B cell (primary cell): Measurements from ENCODE around the gene PIPOX. TPM values are rescaled to one million over a fixed set of nuclear protein-coding genes. Genes with fewer than 3 reads are reported as not detected.

ENCODE experiments used
- ATAC-seq: fragments of 200-7000 bp; cut with Tn5 transposase; one replicate; pipeline ENCODE4 v1.10.0; 2021; ENCODE audit warnings: low read depth, mild to moderate bottlenecking, moderate number of reproducible peaks, moderate library complexity
- CTCF ChIA-PET: fragments of 350-600 bp; sonication (Branson Sonifier 250); formaldehyde crosslinking; loops from one replicate; lab custom pipeline; 2021; ENCODE audit warnings: antibody characterized with exemption, inconsistent platforms; lab: Charles Lee
- POLR2A ChIA-PET: fragments of 350-600 bp; sonication (Branson Sonifier 250); formaldehyde crosslinking; loops from one replicate; lab custom pipeline; 2021; ENCODE audit warnings: antibody characterized with exemption; lab: Charles Lee
- DNase-seq: peaks from one replicate; pipeline ENCODE4 v3.0.0; 2013
- H2AFZ ChIP-seq: 2 replicates; pipeline ENCODE4 v1.6.1; 2012; ENCODE audit warnings: mild to moderate bottlenecking, low read depth, low read length; ENCODE audit not compliant: insufficient read depth, poor library complexity, severe bottlenecking
- H3K27ac ChIP-seq, 2 donors: 1 replicate in 1 of 2; 2 replicates in 1 of 2; pipeline ENCODE4 v1.5.1; 2012 to 2013; ENCODE audit warnings: low read length in 2 of 2, mild to moderate bottlenecking in 2 of 2, moderate library complexity in 1 of 2
- H3K27me3 ChIP-seq, 4 experiments: fragments of 200-600 bp in 1 of 4; sonication (generic) in 1 of 4; replicated peaks in 1 of 4; 1 replicate in 2 of 4; 2 replicates in 2 of 4; pipeline versions ENCODE4 v1.6.1 to v1.7.0; 2013 to 2016; ENCODE audit warnings: low read length in 3 of 4, mild to moderate bottlenecking in 2 of 4, mixed read lengths in 1 of 4, moderate library complexity in 1 of 4; ENCODE audit not compliant: insufficient read depth in 4 of 4, control insufficient read depth in 3 of 4; ENCODE audit errors: control extremely low read depth in 1 of 4
- H3K36me3 ChIP-seq, 2 experiments: replicated peaks in 1 of 2; 1 replicate in 1 of 2; 2 replicates in 1 of 2; pipeline versions ENCODE4 v1.6.1 to v1.7.1; 2013; ENCODE audit warnings: low read length in 1 of 2; ENCODE audit not compliant: insufficient read depth in 2 of 2, control insufficient read depth in 1 of 2; ENCODE audit errors: control extremely low read depth in 1 of 2, extremely low read depth in 1 of 2
- H3K4me1 ChIP-seq, 2 donors: fragments of 200-600 bp in 1 of 2; sonication (generic) in 1 of 2; 1 replicate in 1 of 2; 2 replicates in 1 of 2; pipeline versions ENCODE4 v1.5.1 to v1.6.1; 2013 to 2017; ENCODE audit warnings: low read length in 2 of 2; ENCODE audit not compliant: control insufficient read depth in 2 of 2, insufficient read depth in 2 of 2
- H3K4me2 ChIP-seq: replicated peaks from 2 replicates; pipeline ENCODE3; 2012; ENCODE audit warnings: mild to moderate bottlenecking, low read depth, low read length; ENCODE audit not compliant: poor library complexity, severe bottlenecking
- H3K4me3 ChIP-seq, 5 experiments: fragments of 200-600 bp in 1 of 5; sonication (generic) in 1 of 5; 1 replicate in 3 of 5; 2 replicates in 2 of 5; pipeline versions ENCODE4 v1.5.1 to v1.7.0; 2011 to 2016; ENCODE audit warnings: low read length in 4 of 5, mild to moderate bottlenecking in 4 of 5, low read depth in 2 of 5, control low read depth in 1 of 5, moderate library complexity in 1 of 5; ENCODE audit not compliant: insufficient read depth in 1 of 5; ENCODE audit errors: control extremely low read depth in 1 of 5, extremely low read depth in 1 of 5
- H3K79me2 ChIP-seq: fragments of 200-600 bp; sonication (generic); one replicate; pipeline ENCODE4 v1.6.0; 2016; ENCODE audit warnings: low read length; ENCODE audit not compliant: control insufficient read depth, insufficient read depth
- H3K9ac ChIP-seq: fragments of 200-600 bp; sonication (generic); 2 replicates; pipeline ENCODE4 v1.6.1; 2017; ENCODE audit warnings: mild to moderate bottlenecking, low read length, moderate library complexity
- H3K9me3 ChIP-seq, 3 donors: one replicate each; pipeline versions ENCODE4 v1.6.1 to v1.7.1; 2013; ENCODE audit warnings: low read length in 2 of 3; ENCODE audit not compliant: control insufficient read depth in 2 of 3, insufficient read depth in 1 of 3; ENCODE audit errors: control extremely low read depth in 1 of 3
- H4K20me1 ChIP-seq: 2 replicates; pipeline ENCODE4 v1.6.0; 2012; ENCODE audit warnings: mild to moderate bottlenecking, low read length; ENCODE audit not compliant: insufficient read depth, control insufficient read depth, poor library complexity, severe bottlenecking
- H3K27ac Mint-ChIP-seq: one replicate; pipeline ENCODE4 v1.8.0; 2021; ENCODE audit warnings: mixed read lengths
- H3K27me3 Mint-ChIP-seq: one replicate; pipeline ENCODE4 v1.8.0; 2021; ENCODE audit warnings: mixed read lengths
- H3K4me1 Mint-ChIP-seq: one replicate; pipeline ENCODE4 v1.8.0; 2021; ENCODE audit warnings: mixed read lengths
- H3K4me3 Mint-ChIP-seq: one replicate; pipeline ENCODE4 v1.8.0; 2021; ENCODE audit warnings: mixed read lengths
- H3K9me3 Mint-ChIP-seq: one replicate; pipeline ENCODE4 v1.8.0; 2022; ENCODE audit warnings: mixed read lengths; ENCODE audit not compliant: insufficient read depth
- EZH2 ChIP-seq: IDR thresholded peaks from 2 replicates; pipeline ENCODE4 v1.6.1; 2012; ENCODE audit warnings: borderline replicate concordance, low read depth, mild to moderate bottlenecking, moderate library complexity, low read length; ENCODE audit not compliant: insufficient read depth, poor library complexity, severe bottlenecking
- WGBS: methylation state at CpG from one replicate; pipeline ENCODE4 v1.1.5; 2013; ENCODE audit warnings: missing lambda C conversion rate; ENCODE audit not compliant: insufficient coverage; 5-methylcytosine and 5-hydroxymethylcytosine counted together
- intact Hi-C: fragments of 100-400 bp; cut with micrococcal nuclease; formaldehyde crosslinking; loops from one replicate; pipeline ENCODE4 v1.10.0; 2022
- polyA plus RNA-seq: library from polyadenylated mRNA; depleted of rRNA; stranded (reverse); fragments of >200 nt; gene quantifications from 2 replicates; pipeline ENCODE4 v1.2.3, GENCODE V29; 2012
- total RNA-seq, 2 donors: library from RNA; stranded (reverse); fragments of 120-200 nt in 1 of 2; gene quantifications; 1 replicate in 1 of 2; 2 replicates in 1 of 2; pipeline versions ENCODE4 v1.2.3 to v1.2.4, GENCODE V29; 2013 to 2022
- TF ChIP-seq, protein P1 (sequence below): fragments of 200-600 bp; IDR thresholded peaks from one replicate; pipeline ENCODE4 v1.8.0; 2022; ENCODE audit warnings: antibody characterized with exemption, mild to moderate bottlenecking

The PIPOX gene
- total and polyA plus RNA-seq, 2 donors (not counting 1 experiment from before 2014, with no cell fraction given), result 0.95 to 15.0 TPM

DNA sequence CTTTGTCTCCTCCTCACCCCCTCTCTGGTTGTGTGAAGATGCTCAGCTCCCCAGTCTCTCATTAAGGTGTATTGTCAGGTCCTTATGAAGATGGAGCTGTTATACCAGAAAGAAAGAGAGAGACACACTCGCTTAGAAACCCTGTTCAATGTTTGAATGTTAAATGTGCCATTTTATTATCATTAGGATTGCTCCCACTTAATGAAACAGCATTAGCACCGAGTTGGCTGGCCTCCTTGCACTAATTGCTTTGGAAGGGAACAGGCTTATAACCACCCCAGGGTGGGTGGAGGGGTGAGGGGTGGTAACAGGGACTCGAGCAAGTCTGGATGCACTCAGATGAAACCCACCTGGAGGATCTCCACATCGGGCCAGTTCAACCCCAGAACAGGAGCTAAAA is 14.4 kb downstream of the PIPOX start:
- H3K4me3 Mint-ChIP-seq, result no peak overlapping the region
- Histone ChIP-seq H4K20me1 (no peaks in the 10 kb centered on the region), H3K27ac (no peak overlapping the region), H3K4me2 (no peak overlapping the region), H3K9me3 (no peaks in the 10 kb centered on the region), H3K4me1 (no peaks in the 10 kb centered on the region), H2AFZ (no peak overlapping the region), H3K9ac (no peak overlapping the region), H3K4me3 (no peak overlapping the region), H3K79me2 (no peaks in the 10 kb centered on the region), H3K36me3 (no peaks in the 10 kb centered on the region), H3K27me3 (no peaks in the 10 kb centered on the region)
- WGBS, result 71% methylated on average over 1 of the region's 4 CpGs
- ATAC-seq (no peak), DNase-seq (no peak)
- H3K9me3 Mint-ChIP-seq, result no peaks in the 10 kb centered on the region
- no peak for TF ChIP-seq EZH2
- TF ChIP-seq, protein P1, sequence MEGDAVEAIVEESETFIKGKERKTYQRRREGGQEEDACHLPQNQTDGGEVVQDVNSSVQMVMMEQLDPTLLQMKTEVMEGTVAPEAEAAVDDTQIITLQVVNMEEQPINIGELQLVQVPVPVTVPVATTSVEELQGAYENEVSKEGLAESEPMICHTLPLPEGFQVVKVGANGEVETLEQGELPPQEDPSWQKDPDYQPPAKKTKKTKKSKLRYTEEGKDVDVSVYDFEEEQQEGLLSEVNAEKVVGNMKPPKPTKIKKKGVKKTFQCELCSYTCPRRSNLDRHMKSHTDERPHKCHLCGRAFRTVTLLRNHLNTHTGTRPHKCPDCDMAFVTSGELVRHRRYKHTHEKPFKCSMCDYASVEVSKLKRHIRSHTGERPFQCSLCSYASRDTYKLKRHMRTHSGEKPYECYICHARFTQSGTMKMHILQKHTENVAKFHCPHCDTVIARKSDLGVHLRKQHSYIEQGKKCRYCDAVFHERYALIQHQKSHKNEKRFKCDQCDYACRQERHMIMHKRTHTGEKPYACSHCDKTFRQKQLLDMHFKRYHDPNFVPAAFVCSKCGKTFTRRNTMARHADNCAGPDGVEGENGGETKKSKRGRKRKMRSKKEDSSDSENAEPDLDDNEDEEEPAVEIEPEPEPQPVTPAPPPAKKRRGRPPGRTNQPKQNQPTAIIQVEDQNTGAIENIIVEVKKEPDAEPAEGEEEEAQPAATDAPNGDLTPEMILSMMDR, result no peak
- POLR2A ChIA-PET, result no interaction called here
- H3K27me3 Mint-ChIP-seq, result no peaks in the 10 kb centered on the region
- intact Hi-C loops, result no loop called here
- no peaks in the 10 kb centered on the region for H3K4me1 Mint-ChIP-seq
- CTCF ChIA-PET, result no interaction called here
- no peak overlapping the region for H3K27ac Mint-ChIP-seq

- 100% methylated on average over 1 of the region's 3 CpGs for WGBS
- ATAC-seq, result no peak
Observed at GRCh38 chr17:29058391-29058790, 15.4 kb downstream of the PIPOX start.

More at GRCh38 chr17:29058391-29058790, 15.4 kb downstream of the PIPOX start:
- DNase-seq, result no peak
- Mint-ChIP-seq H3K4me3 (no peak overlapping the region), H3K27me3 (no peaks in the 10 kb centered on the region), H3K4me1 (no peaks in the 10 kb centered on the region), H3K27ac (no peak overlapping the region), H3K9me3 (no peaks in the 10 kb centered on the region)
- Histone ChIP-seq H3K9ac (no peak overlapping the region), H3K9me3 (no peaks in the 10 kb centered on the region), H3K27ac (no peak overlapping the region), H3K36me3 (no peaks in the 10 kb centered on the region), H3K4me1 (no peaks in the 10 kb centered on the region), H3K27me3 (no peaks in the 10 kb centered on the region), H4K20me1 (no peaks in the 10 kb centered on the region), H3K4me2 (no peak overlapping the region), H2AFZ (no peak overlapping the region), H3K4me3 (no peak overlapping the region), H3K79me2 (no peaks in the 10 kb centered on the region)
- TF ChIP-seq, protein P1, result no peak
- TF ChIP-seq EZH2, result no peak
- intact Hi-C loops, result no loop called here
- ChIA-PET CTCF (interaction anchor here (1.1 kb wide), 1 partner anchor 1077 kb away, joined by 3 read pairs; no protein-coding TSS in a partner anchor), POLR2A (no interaction called here)
